A549 treated with CORT108297 at 1 μM for 4 hours (cell line): ENCODE data around the gene CD9. TPM values are rescaled to one million over a fixed set of nuclear protein-coding genes. Genes with fewer than 3 reads are reported as not detected.

Experiments
- total RNA-seq: library from RNA; stranded (reverse); fragments of 200-300 nt; extraction: Qiagen RNA extraction; gene quantifications from 5 replicates; pipeline ENCODE4 v1.2.3, GENCODE V29; 2022

The CD9 gene
- 240 to 274 TPM (median 254 TPM) in 5 replicates for total RNA-seq

GRCh38 chr12:6200256-6201212 lies at the start of gene CD9:
Gene CD9, plus strand, starts transcription at chr12:6200400. Its CDS starts 100 bp downstream, at chr12:6200500.

Other genes with a start within 250 kb of the CD9 start
- 0.08 to 0.29 TPM (median 0.13 TPM) in 5 replicates for gene VWF, start 75.7 kb upstream of the CD9 start, total RNA-seq
- 0.06 to 0.32 TPM (median 0.13 TPM) in 5 replicates for gene PLEKHG6, start 110.3 kb downstream of the CD9 start, total RNA-seq
- 359 to 653 TPM (median 512 TPM) in 5 replicates for gene TNFRSF1A, start 141.7 kb downstream of the CD9 start, total RNA-seq
- gene SCNN1A, start 175.2 kb downstream of the CD9 start, total RNA-seq = 10.8 to 15.6 TPM (median 14.9 TPM) in 5 replicates
- gene LTBR, start 183.8 kb downstream of the CD9 start, total RNA-seq = 168 to 231 TPM (median 214 TPM) in 5 replicates
- not detected in 5 replicates for gene CD27, start 244.6 kb downstream of the CD9 start, total RNA-seq